ENCODE data around the gene FUT2.

GRCh38 chr19:48683349-48683748, 12.4 kb upstream of the FUT2 start:
- TF ChIP-seq GATAD1 (CRISPR knock-in tag; IDR thresholded peaks at IDR 0.05), result no peak
- TF ChIP-seq ZBTB21 (CRISPR knock-in tag; IDR thresholded peaks at IDR 0.05), result no peak
- no peak for TF ChIP-seq PCBP1 (IDR thresholded peaks at IDR 0.05; ENCODE audit: borderline replicate concordance, low read depth, low read length)
- no peak for TF ChIP-seq ZNF17 (CRISPR knock-in tag; IDR thresholded peaks at IDR 0.05)
- no peak for TF ChIP-seq AFF4 (CRISPR knock-in tag; IDR thresholded peaks at IDR 0.05)
- no peak for TF ChIP-seq CTCF (CRISPR knock-in tag; IDR thresholded peaks at IDR 0.05)
- TF ChIP-seq STAG1 (CRISPR knock-in tag; IDR thresholded peaks at IDR 0.05), result no peak
- no peak for TF ChIP-seq JUND (CRISPR knock-in tag; IDR thresholded peaks at IDR 0.05)
